IPS DF 6.9 (cell line): ENCODE results near the gene NUDT1.

ENCODE experiments used
- DNase-seq: peaks from one replicate; pipeline ENCODE4 v3.0.0-alpha.2; 2013; ENCODE audit warnings: low read depth, low spot score
- H3K27ac ChIP-seq: one replicate; pipeline ENCODE4 v1.5.1; 2013; ENCODE audit warnings: low read length, control low read depth
- H3K27me3 ChIP-seq: 2 replicates; pipeline ENCODE4 v1.6.1; 2013; ENCODE audit warnings: mild to moderate bottlenecking, low read length; ENCODE audit not compliant: control insufficient read depth, insufficient read depth
- H3K36me3 ChIP-seq: 2 replicates; pipeline ENCODE4 v1.6.1; 2013; ENCODE audit warnings: low read length; ENCODE audit not compliant: control insufficient read depth, insufficient read depth
- H3K4me1 ChIP-seq: 2 replicates; pipeline ENCODE4 v1.6.1; 2013; ENCODE audit warnings: low read length; ENCODE audit not compliant: control insufficient read depth, insufficient read depth
- H3K4me3 ChIP-seq: 2 replicates; pipeline ENCODE4 v1.5.1; 2013; ENCODE audit warnings: mild to moderate bottlenecking, low read length
- H3K9me3 ChIP-seq: 2 replicates; pipeline ENCODE4 v1.6.1; 2013; ENCODE audit warnings: low read length, inconsistent platforms; ENCODE audit not compliant: control insufficient read depth, insufficient read depth
- WGBS: extraction: QIAGEN DNeasy Blood & Tissue Kit; methylation state at CpG from one replicate; pipeline ENCODE4 v1.1.7; 2013; ENCODE audit warnings: mixed read lengths, missing lambda C conversion rate; ENCODE audit not compliant: insufficient read length, insufficient coverage; 5-methylcytosine and 5-hydroxymethylcytosine counted together

The NUDT1 gene

DNA sequence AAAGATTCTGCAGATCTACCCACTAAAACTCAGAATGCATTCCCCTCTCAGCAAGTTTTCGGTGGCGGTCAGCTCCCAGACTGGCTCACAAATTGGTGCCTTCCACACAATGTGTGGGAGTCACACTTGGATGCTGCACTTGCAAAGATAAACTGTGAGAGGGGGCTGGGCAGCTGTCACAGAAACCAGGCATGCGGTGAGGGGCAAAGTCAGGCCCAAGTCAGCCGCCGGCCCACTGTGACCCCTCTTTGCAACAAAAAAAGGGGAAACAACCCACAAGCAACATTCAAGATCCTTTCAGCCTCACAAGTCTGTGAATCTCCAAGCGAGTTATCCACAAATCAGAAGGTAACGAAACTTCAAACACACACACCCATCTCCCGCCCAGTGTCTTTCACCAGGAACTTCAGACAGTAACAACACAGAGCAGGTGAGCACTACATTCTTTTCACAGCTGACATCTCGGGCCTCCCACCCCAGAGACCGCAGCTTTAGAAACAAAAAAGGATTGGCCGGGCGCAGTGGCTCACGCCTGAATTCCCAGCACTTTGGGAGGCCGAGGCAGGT is 40.2 kb downstream of the NUDT1 start:
- H3K4me1 ChIP-seq = no peaks in the 10 kb centered on the region; the same call in 1 of the 2 replicates
- H3K9me3 ChIP-seq = no peaks in the 10 kb centered on the region
- no CpG with 5 or more reads among the region's 14 CpGs for WGBS
- DNase-seq = no peak
- no peaks in the 10 kb centered on the region for H3K36me3 ChIP-seq
- no peaks in the 10 kb centered on the region for H3K27me3 ChIP-seq
- no peak overlapping the region for H3K27ac ChIP-seq
- no peak overlapping the region for H3K4me3 ChIP-seq

DNA sequence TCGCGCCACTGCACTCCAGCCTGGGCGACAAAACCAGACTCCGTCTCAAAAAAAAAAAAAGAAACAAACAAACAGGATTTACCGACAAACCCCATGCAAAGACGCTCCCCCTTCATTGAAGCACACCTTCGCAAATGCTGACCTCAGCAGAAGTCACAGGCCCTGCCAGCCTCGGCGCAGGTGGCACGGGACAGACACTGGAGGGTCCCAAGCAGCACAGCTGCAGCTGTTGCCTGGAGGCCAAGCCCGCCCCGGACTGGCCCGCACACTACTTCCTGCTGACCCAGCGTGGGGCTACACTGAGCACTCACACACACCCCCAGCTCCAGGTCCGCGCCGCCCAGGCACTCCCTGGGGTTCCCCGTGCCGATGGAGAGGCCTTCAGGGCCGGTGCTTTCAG is 41.0 kb downstream of the NUDT1 start:
- DNase-seq = no peak
- no peak overlapping the region for H3K27ac ChIP-seq

DNA sequence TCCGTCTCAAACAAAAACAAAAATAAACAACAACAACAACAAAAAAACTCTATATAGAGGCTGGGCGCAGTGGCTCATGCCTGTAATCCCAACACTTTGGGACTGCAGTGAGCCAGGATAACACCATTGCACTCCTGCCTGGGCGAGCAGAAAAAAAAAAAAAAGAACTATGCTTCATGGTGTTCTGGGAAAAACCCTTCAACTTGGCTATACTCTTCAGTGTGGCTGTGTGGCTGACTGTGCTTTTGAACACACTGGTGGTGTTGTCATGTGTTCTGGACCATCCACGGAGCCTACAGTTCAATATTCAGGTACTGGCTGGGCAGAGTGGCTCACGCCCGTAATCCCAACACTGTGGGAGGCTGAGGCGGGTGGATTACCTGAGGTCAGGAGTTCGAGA is 45.7 kb downstream of the NUDT1 start:
- WGBS = no CpG with 5 or more reads among the region's 8 CpGs
- no peaks in the 10 kb centered on the region for H3K4me1 ChIP-seq
- no peak overlapping the region for H3K27ac ChIP-seq
- no peaks in the 10 kb centered on the region for H3K9me3 ChIP-seq
- no peaks in the 10 kb centered on the region for H3K27me3 ChIP-seq
- no peak for DNase-seq
- H3K4me3 ChIP-seq = no peak overlapping the region
- H3K36me3 ChIP-seq = no peaks in the 10 kb centered on the region

More for the DNA sequence above, 41.0 kb downstream of the NUDT1 start:
- Histone ChIP-seq H3K27me3 (no peaks in the 10 kb centered on the region), H3K9me3 (no peaks in the 10 kb centered on the region), H3K4me3 (no peak overlapping the region), H3K36me3 (no peaks in the 10 kb centered on the region), H3K4me1 (no peaks in the 10 kb centered on the region; the same call in 1 of the 2 replicates)
- no CpG with 5 or more reads among the region's 20 CpGs for WGBS

DNA sequence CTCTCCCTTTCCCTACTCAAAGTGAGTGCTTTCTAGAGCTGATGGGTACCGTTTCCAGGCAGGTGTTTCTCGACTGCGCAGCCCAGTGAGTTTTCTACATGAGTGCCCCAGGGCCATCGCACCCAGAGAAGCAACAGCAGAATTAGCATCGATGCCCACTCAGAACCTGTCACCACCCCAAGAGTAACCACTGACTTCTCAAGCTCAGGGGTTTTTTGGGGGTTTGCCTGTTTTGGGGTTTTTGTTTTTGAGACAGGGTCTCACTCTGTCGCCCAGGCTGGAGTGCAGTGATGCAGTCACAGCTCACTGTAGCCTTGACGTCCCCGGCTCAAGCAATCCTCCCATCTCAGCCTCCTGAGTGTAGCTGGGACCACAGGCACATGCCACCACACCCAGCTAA is 46.5 kb downstream of the NUDT1 start:
- Histone ChIP-seq H3K9me3 (no peaks in the 10 kb centered on the region), H3K27me3 (no peaks in the 10 kb centered on the region), H3K27ac (no peak overlapping the region), H3K4me3 (no peak overlapping the region), H3K4me1 (no peaks in the 10 kb centered on the region), H3K36me3 (no peaks in the 10 kb centered on the region)
- no CpG with 5 or more reads among the region's 8 CpGs for WGBS
- DNase-seq = no peak

- WGBS = no CpG with 5 or more reads among the region's 20 CpGs
- Histone ChIP-seq H3K27ac (no peak overlapping the region), H3K4me3 (no peak overlapping the region), H3K4me1 (no peaks in the 10 kb centered on the region), H3K27me3 (no peaks in the 10 kb centered on the region), H3K9me3 (no peaks in the 10 kb centered on the region), H3K36me3 (no peaks in the 10 kb centered on the region)
- no peak for DNase-seq
Measured at GRCh38 chr7:2289111-2289586, 47.1 kb downstream of the NUDT1 start.

GRCh38 chr7:2289621-2290020 is 47.6 kb downstream of the NUDT1 start:
- Histone ChIP-seq H3K9me3 (no peaks in the 10 kb centered on the region), H3K27ac (no peak overlapping the region), H3K36me3 (no peaks in the 10 kb centered on the region), H3K27me3 (no peaks in the 10 kb centered on the region), H3K4me3 (no peak overlapping the region), H3K4me1 (no peaks in the 10 kb centered on the region)
- no peak for DNase-seq
- no CpG with 5 or more reads among the region's 13 CpGs for WGBS

- H3K36me3 ChIP-seq = no peaks in the 10 kb centered on the region
- no peak overlapping the region for H3K4me3 ChIP-seq
- no peaks in the 10 kb centered on the region for H3K9me3 ChIP-seq
- no peaks in the 10 kb centered on the region for H3K4me1 ChIP-seq
- DNase-seq = no peak
- no CpG with 5 or more reads among the region's 6 CpGs for WGBS
- H3K27me3 ChIP-seq = no peaks in the 10 kb centered on the region
- H3K27ac ChIP-seq = no peak overlapping the region
Measured at GRCh38 chr7:2290877-2291276, 48.9 kb downstream of the NUDT1 start.

- no peak for DNase-seq
- Histone ChIP-seq H3K27ac (no peak overlapping the region), H3K4me3 (no peak overlapping the region), H3K36me3 (no peaks in the 10 kb centered on the region), H3K9me3 (no peaks in the 10 kb centered on the region), H3K27me3 (no peaks in the 10 kb centered on the region), H3K4me1 (peaks cover 1% of the 10 kb centered on the region; the same call in 1 of the 2 replicates)
- WGBS = no CpG with 5 or more reads among the region's 6 CpGs
Measured at GRCh38 chr7:2295936-2296620, 54.1 kb downstream of the NUDT1 start.

DNA sequence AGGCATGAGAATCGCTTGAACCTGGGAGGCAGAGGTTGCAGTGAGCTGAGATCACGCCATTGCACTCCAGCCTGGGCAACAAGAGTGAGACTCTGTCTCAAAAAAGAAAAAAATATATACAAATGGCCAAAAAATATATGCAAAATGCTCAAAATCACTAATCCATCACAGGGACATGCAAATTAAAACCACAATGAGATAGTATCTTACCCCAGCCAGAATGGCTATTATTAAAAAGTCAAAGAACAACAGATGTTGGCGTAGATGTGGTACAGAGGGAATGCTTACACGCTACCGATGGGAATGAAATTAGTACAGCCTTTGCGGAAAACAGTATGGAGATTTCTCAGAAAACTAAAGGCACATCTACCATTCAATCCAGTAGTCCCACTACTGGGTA is 54.8 kb downstream of the NUDT1 start:
- Histone ChIP-seq H3K4me1 (peaks cover 3% of the 10 kb centered on the region; the same call in 1 of the 2 replicates), H3K27me3 (no peaks in the 10 kb centered on the region), H3K36me3 (no peaks in the 10 kb centered on the region), H3K4me3 (no peak overlapping the region), H3K9me3 (no peaks in the 10 kb centered on the region), H3K27ac (no peak overlapping the region)
- DNase-seq = no peak
- no CpG with 5 or more reads among the region's 6 CpGs for WGBS

DNA sequence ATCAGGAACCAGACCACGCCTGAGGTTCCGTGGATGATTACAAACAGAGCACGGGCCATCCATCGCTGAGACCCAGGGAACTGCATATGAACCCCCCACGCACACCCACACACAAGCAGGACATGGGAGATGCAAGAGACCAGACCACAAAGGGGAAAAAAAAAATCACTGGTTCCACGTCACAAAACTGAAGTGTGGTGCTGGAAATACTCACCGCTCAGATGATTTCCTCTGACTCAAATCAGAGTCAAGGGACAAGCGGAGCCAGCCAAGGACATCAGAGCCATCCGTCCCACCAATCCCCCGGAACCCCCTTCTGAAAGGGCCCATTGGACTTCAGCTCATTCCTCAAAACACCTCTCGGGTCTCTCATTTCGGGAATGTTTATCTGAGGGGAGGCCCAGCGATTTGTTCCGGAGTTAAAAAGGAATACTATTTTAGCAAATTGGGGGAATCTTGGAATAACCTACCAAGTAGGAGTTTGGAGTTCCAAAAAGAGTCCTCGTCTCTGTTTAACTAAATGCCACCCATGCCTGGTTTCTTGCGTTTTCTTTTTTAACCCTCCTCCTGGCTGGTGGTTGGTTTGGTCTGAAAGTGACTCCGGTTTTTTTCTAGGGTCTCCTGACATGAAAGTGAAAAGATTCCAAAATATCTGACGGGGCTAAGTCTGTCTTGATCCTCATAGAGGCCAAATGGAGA is 57.3 kb downstream of the NUDT1 start:
- Histone ChIP-seq H3K36me3 (no peaks in the 10 kb centered on the region), H3K9me3 (no peaks in the 10 kb centered on the region), H3K27me3 (no peaks in the 10 kb centered on the region), H3K27ac (no peak overlapping the region), H3K4me1 (peaks cover 3% of the 10 kb centered on the region; the same call in 1 of the 2 replicates), H3K4me3 (no peak overlapping the region)
- no peak for DNase-seq
- WGBS = no CpG with 5 or more reads among the region's 18 CpGs
